HG02852 (cell line): Measurements from ENCODE around the gene JUN.

Source experiments
- ATAC-seq: cut with Tn5 transposase; IDR thresholded peaks from one replicate; pipeline ENCODE4 v1.9.1; 2021; ENCODE audit warnings: mild to moderate bottlenecking, moderate library complexity; ENCODE audit not compliant: unreplicated experiment

Gene JUN

DNA sequence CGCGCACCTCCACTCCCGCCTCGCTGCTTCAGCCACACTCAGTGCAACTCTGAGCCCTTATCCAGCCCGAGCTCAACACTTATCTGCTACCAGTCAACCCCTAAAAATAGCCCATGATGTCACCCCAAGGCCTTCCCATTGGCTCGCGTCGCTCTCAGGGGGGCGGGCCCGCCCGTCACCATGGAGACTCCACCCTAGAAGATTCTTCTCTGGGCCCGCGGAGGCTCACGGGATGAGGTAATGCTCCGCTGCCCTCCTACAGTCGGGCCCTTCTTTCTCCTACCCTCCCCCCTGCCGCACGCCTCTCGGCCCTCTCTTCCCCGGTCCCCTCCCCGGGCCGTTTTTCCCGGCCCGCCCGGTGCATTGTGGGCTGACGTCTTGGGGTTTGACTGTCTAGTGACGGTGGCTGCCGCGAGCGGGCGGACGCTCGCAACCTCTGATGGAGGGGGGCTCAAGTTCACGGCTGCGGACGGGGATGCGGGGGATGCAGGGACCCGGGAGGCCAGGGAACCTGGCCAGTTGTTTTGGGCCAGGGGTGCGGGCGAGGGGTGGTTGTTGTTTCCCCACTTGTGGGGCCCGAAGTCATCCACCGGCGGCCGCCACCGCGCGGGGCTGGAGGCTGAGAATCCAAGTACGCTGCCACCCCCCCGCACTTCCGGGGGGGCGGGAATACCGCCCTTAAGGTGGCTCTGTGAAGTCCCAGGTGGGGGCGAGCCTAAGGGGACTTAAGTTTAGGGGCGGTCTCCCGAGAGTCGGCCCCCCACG is at the start of gene JUN:
Gene JUN (minus strand): TSS at position 55 of the 765 bp plus-strand sequence. CDS start 977 bp downstream, outside the sequence.
- peak; percentile 80 for ATAC-seq

DNA sequence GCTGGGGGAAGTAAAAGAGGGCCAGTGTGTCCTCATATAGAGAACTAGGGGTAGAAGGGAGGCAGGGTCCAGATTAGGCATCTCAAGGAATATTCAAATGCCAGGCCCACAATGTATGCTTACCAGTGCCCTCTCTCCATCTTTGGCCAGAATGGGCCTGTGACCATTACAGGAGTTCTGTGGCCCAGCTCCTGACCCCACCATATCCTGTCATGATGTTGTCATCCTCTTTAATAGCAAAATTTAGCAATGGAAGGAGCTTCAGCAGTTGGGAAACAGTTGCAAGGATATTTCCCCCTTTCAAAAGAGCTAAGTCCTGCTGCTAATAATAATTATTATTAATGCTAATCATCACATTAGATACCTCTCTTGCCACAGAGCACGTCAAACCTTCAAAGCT is 49.3 kb upstream of the JUN start:
- ATAC-seq, result no peak

DNA sequence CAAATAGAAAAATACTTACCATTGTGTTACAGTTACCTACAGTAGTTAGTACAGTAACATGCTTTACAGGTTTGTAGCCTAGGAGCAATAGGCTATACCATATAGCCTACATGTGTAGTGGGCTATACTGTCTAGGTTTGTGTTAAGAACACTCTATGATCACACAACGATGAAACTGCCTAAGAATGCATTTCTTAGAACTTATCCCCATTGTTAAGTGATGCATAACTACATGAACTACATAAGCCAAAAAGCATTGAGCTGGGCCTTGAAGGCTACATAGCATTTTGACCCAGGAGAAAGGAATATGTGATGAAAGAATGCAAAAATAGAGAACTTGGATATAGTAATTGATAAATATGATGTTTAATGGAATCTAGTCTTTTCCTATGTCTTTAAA is 46.4 kb upstream of the JUN start:
- no peak for ATAC-seq

DNA sequence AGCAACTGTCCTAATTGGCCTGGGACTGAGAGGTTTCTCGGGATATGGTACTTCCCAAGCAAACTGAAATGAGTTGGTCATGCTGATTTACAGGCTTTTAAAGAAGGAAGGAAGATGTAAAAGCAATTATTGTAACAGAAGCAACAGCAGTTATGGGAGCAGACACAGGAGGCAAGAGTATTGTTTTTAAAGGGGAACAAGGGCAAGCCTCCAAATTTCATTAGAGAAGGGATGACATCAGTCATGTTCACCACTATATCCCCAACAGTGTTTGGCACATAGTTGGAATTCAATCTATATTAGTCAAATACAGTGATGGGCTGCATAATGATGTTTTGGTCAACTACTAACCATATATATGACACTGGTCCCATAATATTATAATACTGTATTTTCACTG is 46.0 kb upstream of the JUN start:
- no peak for ATAC-seq

DNA sequence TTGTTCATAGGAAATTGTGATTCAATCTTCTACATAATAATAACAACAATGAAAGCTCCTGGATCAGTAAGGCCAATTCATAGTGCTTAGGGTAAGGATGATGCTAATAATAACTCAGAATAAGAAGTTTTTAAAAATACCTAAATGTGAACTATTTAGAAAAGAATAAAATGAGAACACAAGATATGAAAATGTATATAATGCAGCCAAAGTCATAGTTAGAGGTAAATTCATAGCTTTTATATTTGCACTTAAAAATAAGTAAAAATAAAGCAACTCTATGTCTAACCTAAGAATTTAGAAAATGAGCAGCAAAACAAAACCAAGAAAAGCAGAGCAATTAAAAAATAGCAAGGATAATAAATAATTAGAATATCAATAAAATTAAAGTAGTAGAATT is 43.5 kb upstream of the JUN start:
- ATAC-seq, result no peak

DNA sequence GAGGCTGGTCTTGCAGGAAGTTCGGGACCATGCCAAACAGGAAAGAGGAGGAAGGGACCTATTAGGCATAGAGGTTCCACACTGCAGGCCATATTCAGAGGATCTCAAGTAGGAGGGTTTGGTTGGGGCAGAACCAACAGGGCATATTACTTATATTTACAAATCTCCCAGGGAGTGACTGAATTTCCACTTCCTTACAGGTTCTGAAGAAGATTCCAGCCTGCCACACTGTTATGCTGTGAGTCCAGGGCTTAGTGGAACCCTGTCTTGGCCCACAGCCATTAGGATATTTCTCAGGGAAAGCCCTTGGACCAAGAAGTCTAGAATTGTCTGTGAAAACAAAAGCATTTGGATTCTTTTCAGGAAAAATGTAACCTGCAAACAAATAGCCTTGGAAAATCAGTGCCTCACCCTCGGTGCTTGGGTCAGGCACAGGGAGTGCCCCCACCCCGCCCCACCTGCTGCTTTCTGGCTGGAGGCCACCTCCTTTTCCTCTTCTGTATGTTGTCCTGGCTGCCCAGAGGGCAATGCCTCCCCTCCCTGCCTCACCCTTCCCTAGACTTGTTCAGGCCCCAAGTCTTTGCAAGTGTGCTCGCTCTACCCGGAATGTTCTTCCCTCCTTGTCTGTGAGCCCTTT is 41.0 kb upstream of the JUN start:
- ATAC-seq, result no peak

DNA sequence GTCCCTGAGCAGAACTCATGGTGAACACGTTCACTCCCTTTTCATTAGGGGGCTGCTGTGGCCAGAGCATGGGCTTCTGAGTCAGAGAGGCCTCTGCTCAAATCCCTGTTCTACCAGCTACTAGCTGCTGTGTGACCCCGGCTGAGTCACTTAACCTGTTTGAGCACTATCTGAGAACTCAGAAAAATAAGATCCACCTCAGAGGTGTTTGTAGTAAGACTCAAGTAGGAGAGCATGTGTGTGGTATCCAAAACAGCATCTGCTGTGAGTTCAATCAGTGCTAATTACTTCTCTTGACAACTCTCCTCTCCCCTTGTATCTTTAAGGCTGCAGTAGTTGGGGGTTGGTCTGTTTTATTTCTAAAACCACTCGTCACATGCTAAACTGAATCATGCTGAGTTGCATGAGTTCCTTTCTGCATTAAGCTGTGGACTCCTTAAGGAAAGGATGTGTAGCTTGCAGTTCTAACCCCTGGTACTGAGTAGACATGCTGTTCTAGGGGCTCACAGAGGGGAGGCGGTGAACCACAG is 39.7 kb upstream of the JUN start:
- ATAC-seq, result no peak

DNA sequence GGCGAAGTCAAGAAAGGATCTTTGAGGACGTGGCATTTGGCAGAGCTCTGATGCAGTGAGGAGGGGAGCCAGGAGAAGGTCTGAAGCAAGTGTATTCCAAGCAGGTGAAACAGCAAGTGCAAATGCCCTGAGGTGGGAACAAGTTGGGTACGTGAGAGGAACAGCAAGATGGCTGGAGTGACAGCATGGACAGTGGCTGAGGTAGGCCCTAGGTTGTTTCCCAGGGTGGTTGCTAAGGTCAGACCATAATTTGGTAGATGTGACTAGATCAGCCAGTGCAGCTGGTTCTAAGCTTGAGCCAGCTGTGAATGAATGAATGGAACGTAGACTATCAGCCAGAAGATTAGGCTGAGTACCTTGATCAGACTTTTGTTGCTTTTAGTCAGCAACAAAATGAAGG is 37.5 kb upstream of the JUN start:
- no peak for ATAC-seq

DNA sequence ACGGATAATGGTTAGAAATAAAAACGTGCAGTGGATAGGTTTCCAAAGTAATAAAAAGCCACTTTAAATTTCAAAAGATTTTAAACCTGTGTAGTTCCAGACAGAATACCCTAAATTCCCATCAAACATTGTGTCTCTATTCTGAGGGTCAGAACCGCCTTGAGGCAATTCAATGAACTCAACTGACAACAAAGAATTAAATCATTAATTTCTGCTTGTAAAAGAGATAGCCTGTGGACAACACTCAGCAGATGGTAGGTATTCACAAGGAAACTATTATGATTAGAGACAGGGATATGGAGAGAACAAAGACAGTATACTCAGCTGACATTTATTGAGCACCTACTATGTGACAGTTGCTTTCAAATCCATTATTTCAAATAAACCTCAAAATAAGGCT is 35.1 kb upstream of the JUN start:
- no peak for ATAC-seq

DNA sequence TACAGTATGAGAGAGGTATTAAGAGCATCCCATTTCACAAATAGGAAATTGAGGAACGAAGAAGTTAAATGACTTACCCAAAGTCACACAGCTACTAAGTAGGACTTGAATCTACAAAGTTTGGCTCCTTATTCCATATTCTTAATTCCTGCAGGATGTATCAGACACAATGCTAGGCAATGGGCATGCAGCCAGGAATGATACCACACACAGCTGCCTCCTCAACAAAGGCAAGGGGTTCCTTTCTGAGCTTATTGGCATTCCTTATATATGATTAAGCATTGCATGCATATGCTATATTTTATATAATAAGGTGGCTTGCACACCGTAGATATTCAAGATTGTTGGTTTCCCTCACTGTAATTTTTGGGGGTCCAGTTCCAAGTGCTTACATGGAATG is 34.2 kb upstream of the JUN start:
- no peak for ATAC-seq

DNA sequence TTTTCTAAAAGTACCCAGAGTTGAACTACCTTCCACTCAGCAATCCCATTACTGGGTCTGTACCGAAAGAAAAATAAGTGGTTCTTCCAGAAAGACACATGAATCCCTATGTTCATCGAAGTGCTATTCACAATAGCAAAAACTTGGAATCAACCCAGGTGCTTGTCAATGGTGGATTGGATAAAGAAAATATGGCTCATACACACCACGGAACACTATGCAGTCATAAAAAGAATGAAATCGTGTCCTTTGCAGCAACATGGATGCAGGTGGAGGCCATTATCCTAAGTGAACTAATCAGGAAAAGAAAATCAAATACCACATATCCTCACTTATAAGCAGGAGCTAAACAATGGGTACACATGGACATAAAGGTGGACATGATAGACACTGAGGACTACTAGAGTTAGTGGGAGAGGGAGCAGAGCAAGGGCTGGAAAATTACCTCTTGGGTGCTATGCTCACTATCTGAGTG is 32.9 kb upstream of the JUN start:
- no peak for ATAC-seq

DNA sequence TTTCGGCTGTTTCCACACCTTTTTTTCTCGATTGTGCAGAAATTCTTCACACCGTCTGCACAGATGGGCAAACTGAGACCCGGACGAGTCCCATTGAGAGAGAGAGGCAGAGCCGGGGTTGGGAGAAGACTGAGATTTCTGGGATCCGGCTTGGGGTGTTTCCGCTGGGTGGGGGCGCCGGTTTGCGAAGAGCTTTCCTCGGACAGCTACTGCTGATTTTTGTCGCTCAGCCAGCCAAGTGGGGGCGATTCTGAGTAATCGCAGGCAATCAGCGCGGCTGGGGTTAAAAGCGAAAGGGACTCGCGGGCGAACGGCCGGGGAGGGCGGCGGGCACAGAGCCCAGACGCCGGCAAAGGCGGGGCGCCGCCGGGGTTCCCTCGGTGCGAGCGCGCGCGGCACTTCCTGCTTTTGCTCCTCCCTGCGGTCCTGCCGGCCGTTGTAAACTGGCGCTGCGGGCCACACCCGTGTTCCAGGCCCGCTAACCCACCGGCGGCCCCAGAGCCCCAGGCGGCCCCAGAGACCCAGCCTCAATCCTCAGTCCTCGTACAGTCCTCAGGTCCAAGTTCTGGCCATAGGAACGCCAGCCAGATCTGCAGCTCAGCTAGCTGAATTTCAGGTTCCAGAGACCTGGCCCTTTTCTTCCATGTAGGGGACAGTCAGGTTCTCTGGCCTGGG is 32.4 kb upstream of the JUN start:
- ATAC-seq, result peak; percentile 88

DNA sequence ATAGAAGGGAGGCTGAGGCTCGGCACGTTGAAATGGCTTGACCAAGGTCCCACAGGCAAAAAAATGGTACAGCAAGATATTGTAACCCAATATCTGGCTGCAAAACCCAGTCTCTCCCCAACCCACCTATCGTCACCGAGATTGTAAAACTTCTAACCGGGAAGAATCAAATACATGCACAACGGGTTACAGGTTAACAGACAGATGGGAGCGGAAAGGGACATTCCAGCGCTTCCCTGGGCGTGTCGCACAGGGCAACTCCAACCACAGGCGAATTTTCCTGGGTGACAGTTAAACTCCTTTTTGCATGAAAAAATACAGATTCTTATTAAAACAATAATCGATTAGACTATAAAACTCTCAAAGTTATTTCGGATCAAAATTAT is 31.8 kb upstream of the JUN start:
- ATAC-seq, result peak; percentile 12

DNA sequence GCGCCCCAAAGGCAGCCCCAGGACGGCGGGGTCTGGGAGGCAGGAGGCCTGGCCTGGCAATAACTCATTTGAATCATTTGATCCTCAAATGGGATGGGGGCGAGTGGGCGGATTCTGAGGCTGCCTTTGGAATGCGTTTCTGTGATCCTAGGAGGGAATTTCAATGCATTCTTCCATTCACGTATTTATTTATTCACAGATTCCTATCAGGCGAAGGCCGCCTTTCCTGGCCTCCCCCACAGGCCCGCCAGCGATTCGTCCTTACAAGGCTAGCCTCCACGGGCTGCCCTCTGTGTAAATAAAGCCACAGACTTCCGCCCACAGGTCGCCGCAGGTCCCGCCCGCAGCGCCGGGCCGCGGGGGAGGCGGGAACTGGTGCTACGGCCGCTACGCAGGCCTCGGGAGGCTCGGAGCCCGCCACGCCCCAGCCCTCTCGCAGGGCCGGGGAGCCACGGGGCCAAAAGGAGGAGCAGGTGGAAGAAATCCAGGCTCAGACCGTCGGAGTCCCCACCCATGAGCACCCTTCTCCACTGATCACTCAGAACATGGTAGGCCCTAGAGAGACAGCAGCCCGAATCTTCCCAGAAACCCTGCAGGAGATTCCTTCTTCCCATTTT is 31.3 kb upstream of the JUN start:
- peak; percentile 60 for ATAC-seq

DNA sequence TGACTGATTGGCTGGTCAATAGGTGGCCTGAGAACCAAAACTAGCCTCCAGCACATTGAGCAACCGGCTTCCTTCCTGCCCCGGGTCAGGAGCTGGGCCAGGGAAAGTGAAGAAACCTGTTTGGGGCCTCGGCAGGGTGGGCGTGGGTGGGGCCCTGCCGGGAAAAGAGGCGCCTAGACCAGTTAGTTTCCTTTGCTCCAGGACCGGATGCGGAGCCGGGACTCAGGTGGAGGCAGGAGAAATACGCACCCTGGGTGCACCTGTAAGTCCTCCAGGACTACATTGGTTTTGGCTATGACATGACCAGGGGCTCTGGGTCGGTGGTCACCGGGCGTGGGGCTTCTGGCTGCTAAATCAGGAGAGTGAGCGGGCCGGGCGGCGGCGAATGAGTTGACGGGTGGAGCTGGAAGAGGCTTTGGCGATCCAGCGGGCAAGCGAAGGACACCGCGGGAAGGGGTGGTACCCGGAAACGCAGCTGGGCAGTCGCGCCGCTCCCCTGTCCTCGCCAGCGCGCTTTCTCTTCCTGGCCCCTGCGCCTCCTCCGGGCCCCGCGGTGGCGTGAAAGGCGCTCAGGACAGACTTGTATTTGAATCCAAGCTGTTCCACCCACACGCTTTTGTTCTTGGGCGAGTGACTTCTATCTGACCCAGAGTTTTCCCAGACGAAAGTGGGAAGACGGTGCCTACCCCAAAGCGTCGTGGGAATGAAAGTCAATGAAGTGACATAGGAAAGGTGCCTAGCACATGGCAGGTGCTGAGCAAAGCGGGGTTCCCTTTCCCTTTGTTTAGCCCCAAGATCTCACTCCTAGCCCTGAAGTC is 30.6 kb upstream of the JUN start:
- ATAC-seq, result no peak

DNA sequence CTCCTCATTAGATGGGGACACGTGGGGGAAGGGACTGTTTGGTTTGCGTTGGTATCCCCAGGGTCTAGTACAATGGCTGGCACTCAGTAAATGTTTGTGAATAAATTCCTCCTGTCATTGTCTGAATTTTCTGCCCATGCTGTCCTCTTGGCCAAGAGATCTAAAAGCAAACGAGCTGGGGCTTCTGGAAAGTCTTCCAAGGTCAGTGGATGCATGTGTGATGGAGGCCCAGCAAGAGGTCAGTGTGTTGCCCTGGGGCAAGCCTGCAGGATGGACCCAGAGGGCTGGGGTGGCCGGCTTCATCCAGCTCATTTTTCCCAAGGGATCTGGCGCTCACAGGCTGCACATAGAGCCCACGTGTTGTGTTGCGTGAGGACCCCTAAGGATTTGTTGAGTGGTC is 30.0 kb upstream of the JUN start:
- no peak for ATAC-seq

DNA sequence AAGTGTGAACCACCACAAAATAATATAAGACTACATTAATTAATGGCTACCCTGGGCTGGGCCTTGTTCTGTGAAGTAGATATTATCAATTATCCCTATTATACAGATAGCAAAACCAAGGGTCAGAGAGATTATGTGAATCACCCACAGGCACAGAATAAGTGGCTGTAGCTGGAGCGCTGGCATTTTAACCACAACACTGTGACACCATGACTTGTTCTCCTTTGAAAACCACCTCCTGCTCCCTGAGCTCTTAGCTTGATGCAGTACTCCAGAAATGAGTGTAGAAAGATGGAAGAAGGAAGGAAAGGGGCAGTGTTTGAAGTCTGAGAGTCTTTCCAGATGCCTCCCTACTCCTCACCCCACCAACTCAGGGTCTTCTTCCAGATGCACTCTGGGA is 29.5 kb upstream of the JUN start:
- ATAC-seq, result no peak

DNA sequence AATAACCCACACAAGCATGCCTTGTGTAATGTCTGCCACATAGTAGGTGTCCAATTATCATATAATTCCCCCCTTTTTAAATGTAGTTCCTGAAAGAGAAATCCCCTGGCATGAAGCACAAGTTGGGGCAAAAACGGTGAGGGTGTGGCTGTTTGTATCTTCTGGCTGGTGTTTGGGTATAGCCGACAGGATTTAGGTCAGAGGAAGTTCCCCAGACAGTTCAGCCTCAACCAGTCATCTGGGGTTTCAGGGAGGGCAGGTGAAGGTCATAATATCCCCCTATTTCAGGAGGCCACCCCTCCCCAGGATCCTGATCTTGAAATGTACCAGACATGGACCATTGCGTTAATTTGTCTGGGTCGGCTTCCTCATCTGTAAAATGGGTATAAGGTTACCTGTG is 29.1 kb upstream of the JUN start:
- no peak for ATAC-seq

DNA sequence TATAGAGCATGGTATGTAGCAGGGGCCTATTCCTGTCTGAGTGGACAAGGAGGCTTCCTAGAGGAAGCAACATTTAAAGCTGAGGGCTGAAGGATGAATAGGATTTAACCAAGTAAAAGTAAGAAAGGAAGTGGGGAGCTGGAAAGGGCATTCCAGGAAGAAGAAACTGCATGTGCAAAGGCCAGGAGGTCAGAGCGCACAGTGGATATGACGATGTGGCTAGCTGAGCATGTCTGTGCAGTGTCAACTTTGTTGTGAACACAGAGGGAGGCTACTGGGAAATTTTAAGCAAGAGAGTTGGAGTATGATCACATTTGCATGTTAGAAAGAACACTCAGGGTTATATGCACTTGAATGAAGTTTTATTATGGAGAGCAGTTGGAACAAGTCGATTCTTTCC is 28.6 kb upstream of the JUN start:
- no peak for ATAC-seq

DNA sequence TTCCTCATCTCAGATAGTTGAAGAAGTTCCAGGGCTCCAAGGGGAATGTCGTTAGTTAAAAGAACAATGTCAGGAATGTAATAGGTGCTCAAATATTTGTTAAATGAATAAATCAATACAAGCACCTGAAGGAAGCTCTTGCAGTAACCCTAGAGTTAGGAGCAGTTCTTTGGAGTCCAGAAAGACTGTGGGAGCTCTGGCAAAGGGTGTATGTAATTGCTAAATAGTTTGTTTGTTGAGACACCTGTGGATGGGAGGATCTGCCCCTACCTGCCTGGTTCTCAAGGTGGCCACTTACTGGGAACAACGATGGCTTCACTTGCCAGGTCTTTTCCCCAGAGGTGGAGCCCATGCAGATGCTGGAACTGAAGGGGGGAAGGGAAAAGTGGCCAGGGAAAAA is 27.5 kb upstream of the JUN start:
- no peak for ATAC-seq
